A673 (cell line): ENCODE measurements around the gene CAMSAP2. TPM values are rescaled to one million over a fixed set of nuclear protein-coding genes. Genes with fewer than 3 reads are reported as not detected.
"Not testable (repeated sequence)": the region's sequence is repeated elsewhere in the genome, so short reads cannot be mapped to it uniquely, and the experiment has no call there.

Experiments used
- BruUV-seq: library from RNA; stranded (reverse); fragments of 400-500 nt; replicated peaks from 2 replicates; lab custom pipeline; 2021; lab: Mats Ljungman, UMichigan
- CTCF ChIA-PET: fragments of 300-600 bp; sonication (Branson Sonifier 250); formaldehyde crosslinking; loops from one replicate; lab custom pipeline; 2022; ENCODE audit warnings: antibody characterized with exemption; lab: Charles Lee
- POLR2A ChIA-PET: fragments of 300-600 bp; sonication (Branson Sonifier 250); formaldehyde crosslinking; loops from one replicate; lab custom pipeline; 2022; ENCODE audit warnings: antibody characterized with exemption; ENCODE audit not compliant: low non-redundant PET; lab: Charles Lee
- DNase-seq: peaks from one replicate; pipeline ENCODE4 v3.0.0-alpha.2; 2015; ENCODE audit warnings: low spot score
- H3K27ac ChIP-seq: fragments of 200-600 bp; sonication (generic); 2 replicates; pipeline ENCODE4 v1.5.1; 2016; ENCODE audit warnings: mixed run types, low read depth, mild to moderate bottlenecking, mixed read lengths, antibody characterized with exemption, low read length; ENCODE audit not compliant: poor library complexity, severe bottlenecking
- H3K27me3 ChIP-seq: fragments of 200-600 bp; sonication (generic); replicated peaks from 2 replicates; pipeline ENCODE4 v1.6.1; 2017; ENCODE audit warnings: mixed run types, low read depth, mild to moderate bottlenecking, mixed read lengths, antibody characterized with exemption, low read length; ENCODE audit not compliant: insufficient read depth, poor library complexity
- H3K36me3 ChIP-seq: fragments of 200-600 bp; sonication (generic); 2 replicates; pipeline ENCODE4 v1.6.1; 2016; ENCODE audit warnings: mixed run types, mild to moderate bottlenecking, mixed read lengths, antibody characterized with exemption, low read length; ENCODE audit not compliant: insufficient read depth, poor library complexity, severe bottlenecking
- H3K4me1 ChIP-seq: fragments of 200-600 bp; sonication (generic); 2 replicates; pipeline ENCODE4 v1.6.1; 2017; ENCODE audit warnings: mixed run types, mild to moderate bottlenecking, mixed read lengths, antibody characterized with exemption, low read length; ENCODE audit not compliant: insufficient read depth, poor library complexity, severe bottlenecking
- H3K4me3 ChIP-seq: fragments of 200-600 bp; sonication (generic); 2 replicates; pipeline ENCODE4 v1.5.1; 2016; ENCODE audit warnings: low read depth, mixed run types, mild to moderate bottlenecking, mixed read lengths, low read length; ENCODE audit not compliant: poor library complexity, severe bottlenecking
- H3K9me3 ChIP-seq: fragments of 200-600 bp; sonication (generic); 2 replicates; pipeline ENCODE4 v1.6.1; 2016; ENCODE audit warnings: mixed run types, low read depth, mild to moderate bottlenecking, mixed read lengths, antibody characterized with exemption, low read length; ENCODE audit not compliant: poor library complexity, severe bottlenecking
- EZH2 ChIP-seq: fragments of 200-600 bp; sonication (generic); IDR thresholded peaks from 2 replicates; pipeline ENCODE4 v1.6.1; 2017; ENCODE audit warnings: borderline replicate concordance, low read depth, mild to moderate bottlenecking, mixed read lengths, antibody characterized with exemption, low read length; ENCODE audit not compliant: poor library complexity, severe bottlenecking
- intact Hi-C: fragments of 100-400 bp; cut with micrococcal nuclease; formaldehyde crosslinking; loops from one replicate; pipeline ENCODE4 v1.10.0; 2022; ENCODE audit not compliant: unreplicated experiment
- total RNA-seq: library from RNA; stranded (reverse); gene quantifications from 2 replicates; pipeline ENCODE4 v1.2.3, GENCODE V29; 2021
- TF ChIP-seq, protein P1 (sequence below): fragments of 300-800, 200-600 bp; sonication (generic); conservative IDR thresholded peaks from 2 replicates; pipeline ENCODE4 v1.5.1; 2017; ENCODE audit warnings: low read depth, mild to moderate bottlenecking, antibody characterized with exemption, low read length, moderate library complexity, mixed read lengths

The CAMSAP2 gene
- total RNA-seq, 1 experiment from 2014 or later, result 39.4 TPM

- intact Hi-C loops, result no loop called here
- ChIA-PET POLR2A (no interaction called here), CTCF (no interaction called here)
- Histone ChIP-seq H3K36me3 (peaks cover 5% of the 10 kb centered on the region), H3K4me3 (no peak overlapping the region), H3K27ac (no peak overlapping the region), H3K9me3 (peaks cover 7% of the 10 kb centered on the region), H3K4me1 (peaks cover 7% of the 10 kb centered on the region), H3K27me3 (no peaks in the 10 kb centered on the region)
- no peak for DNase-seq
- no peak for TF ChIP-seq EZH2
- TF ChIP-seq, protein P1, sequence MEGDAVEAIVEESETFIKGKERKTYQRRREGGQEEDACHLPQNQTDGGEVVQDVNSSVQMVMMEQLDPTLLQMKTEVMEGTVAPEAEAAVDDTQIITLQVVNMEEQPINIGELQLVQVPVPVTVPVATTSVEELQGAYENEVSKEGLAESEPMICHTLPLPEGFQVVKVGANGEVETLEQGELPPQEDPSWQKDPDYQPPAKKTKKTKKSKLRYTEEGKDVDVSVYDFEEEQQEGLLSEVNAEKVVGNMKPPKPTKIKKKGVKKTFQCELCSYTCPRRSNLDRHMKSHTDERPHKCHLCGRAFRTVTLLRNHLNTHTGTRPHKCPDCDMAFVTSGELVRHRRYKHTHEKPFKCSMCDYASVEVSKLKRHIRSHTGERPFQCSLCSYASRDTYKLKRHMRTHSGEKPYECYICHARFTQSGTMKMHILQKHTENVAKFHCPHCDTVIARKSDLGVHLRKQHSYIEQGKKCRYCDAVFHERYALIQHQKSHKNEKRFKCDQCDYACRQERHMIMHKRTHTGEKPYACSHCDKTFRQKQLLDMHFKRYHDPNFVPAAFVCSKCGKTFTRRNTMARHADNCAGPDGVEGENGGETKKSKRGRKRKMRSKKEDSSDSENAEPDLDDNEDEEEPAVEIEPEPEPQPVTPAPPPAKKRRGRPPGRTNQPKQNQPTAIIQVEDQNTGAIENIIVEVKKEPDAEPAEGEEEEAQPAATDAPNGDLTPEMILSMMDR, result no peak
- no TSS peak for BruUV-seq
Measured at GRCh38 chr1:200787896-200788387, 49.2 kb downstream of the CAMSAP2 start.

DNA sequence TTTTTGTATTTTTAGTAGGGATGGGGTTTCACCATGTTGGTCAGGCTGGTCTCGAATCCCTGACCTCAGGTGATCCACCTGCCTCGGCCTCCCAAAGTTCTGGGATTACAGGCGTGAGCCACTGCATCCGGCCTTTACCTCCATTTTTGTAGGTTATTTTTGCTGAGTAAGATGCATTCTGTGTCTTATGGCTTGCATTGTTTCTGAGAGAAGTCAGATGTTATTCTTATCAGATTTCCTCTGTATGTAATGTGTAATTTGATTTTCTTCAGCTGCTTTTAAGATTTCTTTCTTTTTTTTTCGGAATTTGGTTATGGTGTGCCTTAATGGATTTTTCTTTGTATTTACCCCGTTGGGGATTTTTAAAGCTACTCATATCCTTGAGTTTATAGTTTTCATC lies 52.3 kb downstream of the CAMSAP2 start:
- H3K27me3 ChIP-seq, H3K9me3 ChIP-seq, DNase-seq, intact Hi-C loops, CTCF ChIA-PET, H3K4me3 ChIP-seq, H3K36me3 ChIP-seq, POLR2A ChIA-PET, H3K4me1 ChIP-seq, BruUV-seq, H3K27ac ChIP-seq: not testable (repeated sequence)

GRCh38 chr1:200793677-200794076 lies 55.0 kb downstream of the CAMSAP2 start:
- CTCF ChIA-PET, result no interaction called here
- no peaks in the 10 kb centered on the region for H3K27me3 ChIP-seq
- no peaks in the 10 kb centered on the region for H3K4me1 ChIP-seq
- POLR2A ChIA-PET, result no interaction called here
- H3K36me3 ChIP-seq, result no peaks in the 10 kb centered on the region
- no TSS peak for BruUV-seq
- H3K4me3 ChIP-seq, result no peak overlapping the region
- DNase-seq, result no peak
- H3K9me3 ChIP-seq, result no peaks in the 10 kb centered on the region
- intact Hi-C loops, result no loop called here
- H3K27ac ChIP-seq, result no peak overlapping the region
- TF ChIP-seq, protein P1, result no peak
- TF ChIP-seq EZH2, result no peak

DNA sequence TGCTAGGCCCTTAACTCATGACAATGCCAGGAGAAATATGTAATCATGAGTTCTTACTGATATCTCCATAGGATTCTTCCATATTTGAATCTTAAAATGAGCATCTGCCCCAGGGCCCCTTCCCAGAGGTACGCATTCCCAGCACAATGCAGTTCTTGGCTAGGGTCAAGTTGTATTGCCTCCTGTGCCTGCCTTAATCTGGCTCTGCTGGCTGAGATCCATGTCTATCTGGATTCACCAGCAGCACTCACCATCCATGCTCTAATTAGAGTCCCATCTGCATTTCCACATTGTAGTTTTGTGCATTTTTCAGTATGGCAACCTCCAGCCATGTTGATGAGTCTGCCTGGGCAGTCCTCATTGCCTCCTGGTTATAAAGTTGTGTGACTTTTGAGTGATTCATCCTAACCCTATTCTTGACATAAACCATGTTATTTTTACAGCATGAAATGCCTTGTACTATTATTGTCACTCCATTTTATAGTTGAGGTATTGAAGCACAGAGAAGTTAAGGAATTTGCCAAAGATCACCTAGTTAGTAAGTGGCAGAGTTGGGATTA lies 55.9 kb downstream of the CAMSAP2 start:
- ChIA-PET POLR2A (no interaction called here), CTCF (no interaction called here)
- TF ChIP-seq EZH2, result no peak
- TF ChIP-seq, protein P1, result no peak
- no peak for DNase-seq
- Histone ChIP-seq H3K4me3 (no peak overlapping the region), H3K27me3 (no peaks in the 10 kb centered on the region), H3K36me3 (no peaks in the 10 kb centered on the region), H3K4me1 (no peaks in the 10 kb centered on the region), H3K9me3 (no peaks in the 10 kb centered on the region), H3K27ac (no peak overlapping the region)
- intact Hi-C loops, result no loop called here
- no TSS peak for BruUV-seq
